HepG2 (cell line): ENCODE results near the gene AP3B2. TPM values are rescaled to one million over a fixed set of nuclear protein-coding genes. Genes with fewer than 3 reads are reported as not detected.

Experiments
- ATAC-seq: fragments of 200-7000 bp; cut with Tn5 transposase; 3 replicates; pipeline ENCODE4 v1.9.1; 2020; ENCODE audit warnings: mild to moderate bottlenecking, moderate library complexity
- BruUV-seq: library from RNA; stranded (reverse); fragments of 400-500 nt; replicated peaks from 2 replicates; lab custom pipeline; 2021; lab: Mats Ljungman, UMichigan
- CTCF ChIA-PET: fragments of 300-600 bp; formaldehyde crosslinking; extraction: SDS; loops from one replicate; lab custom pipeline; 2021; ENCODE audit warnings: low total read pairs, inconsistent platforms, low intra/inter-chr PET ratio; lab: Yijun Ruan, JAX
- POLR2A ChIA-PET: fragments of 350-600 bp; sonication (Branson Sonifier 250); formaldehyde crosslinking; loops from one replicate; lab custom pipeline; 2020; ENCODE audit warnings: antibody characterized with exemption, inconsistent platforms; lab: Yijun Ruan, JAX
- DNase-seq: peaks from one replicate; pipeline ENCODE4 v3.0.0-alpha.2; 2015; ENCODE audit warnings: low spot score
- FAIRE-seq: peaks from 3 replicates; lab custom pipeline; 2011; peaks lifted over from hg19 to GRCh38; lab: Jason Lieb, UNC
- H2AFZ ChIP-seq: one replicate; pipeline ENCODE4 v1.6.1; 2011; ENCODE audit warnings: low read length, inconsistent platforms
- H3K27ac ChIP-seq: fragments of 300-600 bp; 3 replicates; pipeline ENCODE4 v1.8.0; 2011; ENCODE audit warnings: mixed run types, mild to moderate bottlenecking, mixed read lengths, low read length, inconsistent platforms; ENCODE audit not compliant: insufficient read depth; ENCODE audit errors: extremely low read length
- H3K27me3 ChIP-seq, 2 experiments: fragments of 200-600 bp in 1 of 2; 2 replicates in 1 of 2; 3 replicates in 1 of 2; pipeline versions ENCODE4 v1.6.0 to v1.8.0; 2011; ENCODE audit warnings: low read length in 2 of 2, mild to moderate bottlenecking in 2 of 2, moderate library complexity in 2 of 2, inconsistent platforms in 1 of 2; ENCODE audit not compliant: insufficient read depth in 2 of 2, control insufficient read depth in 1 of 2
- H3K36me3 ChIP-seq, 2 experiments: fragments of 200-600 bp in 1 of 2; replicated peaks in 1 of 2; 2 replicates in 1 of 2; 3 replicates in 1 of 2; pipeline versions ENCODE4 v1.5.1 to v1.8.0; 2011; ENCODE audit warnings: low read length in 2 of 2, inconsistent platforms in 1 of 2; ENCODE audit not compliant: insufficient read depth in 2 of 2, control insufficient read depth in 1 of 2
- H3K4me1 ChIP-seq: 2 replicates; pipeline ENCODE4 v1.5.1; 2012; ENCODE audit warnings: low read length, inconsistent platforms; ENCODE audit not compliant: insufficient read depth
- H3K4me2 ChIP-seq: 2 replicates; pipeline ENCODE4 v1.6.0; 2011; ENCODE audit warnings: low read depth, low read length, inconsistent platforms
- H3K4me3 ChIP-seq, 3 experiments: fragments of 200-600 bp in 1 of 3; sonication (generic), shearing (Covaris generic) in 1 of 3; replicated peaks in 1 of 3; 2 replicates each; pipeline ENCODE4 v1.5.1; 2011 to 2016; ENCODE audit warnings: low read length in 3 of 3, inconsistent platforms in 2 of 3, low read depth in 2 of 3, mild to moderate bottlenecking in 2 of 3, control low read depth in 1 of 3, mixed read lengths in 1 of 3; ENCODE audit not compliant: insufficient read depth in 1 of 3
- H3K79me2 ChIP-seq: one replicate; pipeline ENCODE4 v1.6.1; 2011; ENCODE audit warnings: low read length, inconsistent platforms; ENCODE audit not compliant: insufficient read depth
- H3K9ac ChIP-seq: 2 replicates; pipeline ENCODE4 v1.6.0; 2011; ENCODE audit warnings: mild to moderate bottlenecking, low read depth, low read length, inconsistent platforms; ENCODE audit not compliant: insufficient read depth
- H3K9me3 ChIP-seq: 2 replicates; pipeline ENCODE4 v1.5.1; 2012; ENCODE audit warnings: mild to moderate bottlenecking, low read length
- H4K20me1 ChIP-seq: 2 replicates; pipeline ENCODE4 v1.6.0; 2011; ENCODE audit warnings: inconsistent platforms, mild to moderate bottlenecking, low read length, moderate library complexity; ENCODE audit not compliant: insufficient read depth
- ERF ChIP-seq: IDR thresholded peaks from 2 replicates; pipeline ENCODE4 v1.6.1; 2018; ENCODE audit warnings: missing biosample characterization, missing genetic modification reagents
- GTF3A ChIP-seq: sonication (generic); formaldehyde crosslinking; conservative IDR thresholded peaks from 2 replicates; pipeline ENCODE4 v1.4.0; 2020; ENCODE audit warnings: mild to moderate bottlenecking, missing genetic modification reagents
- NR2C2 ChIP-seq: sonication (generic); formaldehyde crosslinking; IDR thresholded peaks from 2 replicates; pipeline ENCODE4 v1.4.0; 2020; ENCODE audit warnings: missing genetic modification reagents, mild to moderate bottlenecking, moderate library complexity, borderline replicate concordance
- SOX5 ChIP-seq: IDR thresholded peaks from 2 replicates; pipeline ENCODE4 v1.6.1; 2016; ENCODE audit warnings: borderline replicate concordance
- ZHX2 ChIP-seq, 2 experiments: sonication (generic) in 1 of 2; formaldehyde crosslinking in 1 of 2; IDR thresholded peaks; 2 replicates each; pipeline versions ENCODE4 v1.6.1 to v1.9.0; 2014 to 2022; ENCODE audit warnings: antibody characterized with exemption in 1 of 2, borderline replicate concordance in 1 of 2, inconsistent platforms in 1 of 2, low read depth in 1 of 2, missing genetic modification reagents in 1 of 2
- ZMYM4 ChIP-seq: sonication (generic); formaldehyde crosslinking; IDR thresholded peaks from 2 replicates; pipeline ENCODE4 v1.8.1; 2023; ENCODE audit warnings: mild to moderate bottlenecking, missing genetic modification reagents
- ZNF567 ChIP-seq: sonication (generic); formaldehyde crosslinking; IDR thresholded peaks from 2 replicates; pipeline ENCODE4 v1.8.1; 2023; ENCODE audit warnings: mild to moderate bottlenecking, missing genetic modification reagents, borderline replicate concordance
- ZNF660 ChIP-seq: sonication (generic); formaldehyde crosslinking; IDR thresholded peaks from 2 replicates; pipeline ENCODE4 v1.5.1; 2020; ENCODE audit warnings: mild to moderate bottlenecking, low read depth, missing genetic modification reagents, borderline replicate concordance
- WGBS: methylation state at CpG from one replicate; pipeline ENCODE4 v1.1.6; 2017; ENCODE audit warnings: low lambda C conversion rate; 5-methylcytosine and 5-hydroxymethylcytosine counted together
- in situ Hi-C: cut with HindIII; loops from 2 replicates; pipeline ENCODE4 v1.10.0; 2017; ENCODE audit warnings: low pct_unique_long_range_greater_than_20kb; ENCODE audit not compliant: extremely low pct_ligation_motif_present
- intact Hi-C: fragments of 100-400 bp; cut with micrococcal nuclease; formaldehyde crosslinking; loops from one replicate; pipeline ENCODE4 v1.10.0; 2022; ENCODE audit not compliant: unreplicated experiment
- polyA plus RNA-seq, 8 experiments: library from polyadenylated mRNA; depleted of rRNA in 3 of 8; stranded (reverse) in 7 of 8; unstranded in 1 of 8; fragments of >200 nt; fragmentation: Illumina TruSeq in 4 of 8; extraction: Trizol in 4 of 8; gene quantifications; 2 replicates each; pipeline versions ENCODE4 v1.2.1 to v1.2.3, GENCODE V29; 2011 to 2016; ENCODE audit warnings: low read depth in 4 of 8, missing spikeins in 1 of 8, mixed read lengths in 1 of 8; ENCODE audit not compliant: insufficient read depth in 1 of 8
- total RNA-seq, 5 experiments: library from RNA; depleted of rRNA; stranded (reverse); fragments of >200 nt; fragmentation: Illumina TruSeq; extraction: Trizol; gene quantifications; 2 replicates each; pipeline ENCODE4 v1.2.3, GENCODE V29; 2016; ENCODE audit warnings: low read depth in 1 of 5
- TF ChIP-seq, protein P1 (sequence below): sonication (generic); formaldehyde crosslinking; IDR thresholded peaks from 2 replicates; pipeline ENCODE4 v1.8.1; 2023; ENCODE audit warnings: mild to moderate bottlenecking, missing genetic modification reagents

AP3B2 gene
- total and polyA plus RNA-seq, 2 of the 13 experiments (the other 11 are each of a cell fraction or from before 2014, with no cell fraction given) = not detected

DNA sequence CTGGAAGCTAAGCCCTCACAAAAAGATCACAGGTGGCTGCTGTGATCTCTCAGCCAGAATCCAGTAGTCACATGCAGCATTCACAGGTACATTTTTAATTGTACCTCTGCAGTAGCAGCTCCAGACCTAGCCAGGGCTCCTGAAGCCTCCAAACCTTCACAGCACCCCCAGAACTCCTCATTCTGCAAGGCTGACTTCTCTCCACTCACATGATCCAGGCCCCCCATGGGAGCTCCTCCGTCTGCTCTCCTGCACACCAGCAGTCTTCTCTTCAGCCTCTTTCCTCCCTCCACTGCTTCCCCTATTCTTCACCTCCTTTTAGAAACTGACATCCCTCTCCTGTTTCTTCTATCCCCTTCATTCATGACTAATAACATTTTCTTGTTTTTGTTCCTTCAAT, 49.3 kb downstream of the AP3B2 start:
- Histone ChIP-seq H2AFZ (no peak overlapping the region), H3K36me3 (no peaks in the 10 kb centered on the region), H3K79me2 (no peaks in the 10 kb centered on the region), H3K4me2 (no peak overlapping the region), H3K4me1 (no peaks in the 10 kb centered on the region), H3K27ac (no peak overlapping the region), H3K4me3 (no peak overlapping the region), H3K9ac (no peak overlapping the region), H3K27me3 (peaks cover 0 to 3% of the 10 kb centered on the region in 2 experiments; a peak in 1 of 5 replicates), H3K9me3 (no peaks in the 10 kb centered on the region), H4K20me1 (no peaks in the 10 kb centered on the region)
- POLR2A ChIA-PET = no interaction called here
- ATAC-seq (no peak), FAIRE-seq (no peak), DNase-seq (no peak)
- 0% methylated on average over 1 of the region's 1 CpG for WGBS
- TF ChIP-seq ZNF567 = no peak
- TF ChIP-seq ZNF660 (CRISPR knock-in tag) = no peak
- TF ChIP-seq ZMYM4 (CRISPR knock-in tag) = no peak
- no peak for TF ChIP-seq ERF (CRISPR knock-in tag)
- no peak for TF ChIP-seq SOX5 (CRISPR knock-in tag)
- TF ChIP-seq NR2C2 = no peak
- no peak for TF ChIP-seq GTF3A (CRISPR knock-in tag)
- CTCF ChIA-PET = no interaction called here
- in situ Hi-C loops (no loop called here), intact Hi-C loops (no loop called here)
- BruUV-seq = no TSS peak

GRCh38 chr15:82656641-82657266, 52.9 kb downstream of the AP3B2 start:
- Histone ChIP-seq H2AFZ (no peak overlapping the region), H3K4me2 (no peak overlapping the region), H3K4me1 (no peaks in the 10 kb centered on the region), H3K9me3 (no peaks in the 10 kb centered on the region), H3K79me2 (no peaks in the 10 kb centered on the region), H4K20me1 (no peaks in the 10 kb centered on the region), H3K27me3 (peaks cover 0 to 4% of the 10 kb centered on the region in 2 experiments; a peak in 1 of 5 replicates), H3K36me3 (no peaks in the 10 kb centered on the region), H3K4me3 (no peak overlapping the region), H3K9ac (no peak overlapping the region), H3K27ac (no peak overlapping the region)
- intact Hi-C loops = no loop called here
- DNase-seq (no peak), ATAC-seq (no peak), FAIRE-seq (no peak)
- ChIA-PET CTCF (no interaction called here), POLR2A (no interaction called here)
- no TSS peak for BruUV-seq
- 0% methylated on average over 2 of the region's 7 CpGs for WGBS
- in situ Hi-C loops = no loop called here
- TF ChIP-seq ZHX2 (IDR thresholded peaks at IDR 0.05; ENCODE audit: low read depth) (no peak), ZHX2 (CRISPR knock-in tag; IDR thresholded peaks at IDR 0.05; ENCODE audit: borderline replicate concordance) (no peak)
- TF ChIP-seq, protein P1, sequence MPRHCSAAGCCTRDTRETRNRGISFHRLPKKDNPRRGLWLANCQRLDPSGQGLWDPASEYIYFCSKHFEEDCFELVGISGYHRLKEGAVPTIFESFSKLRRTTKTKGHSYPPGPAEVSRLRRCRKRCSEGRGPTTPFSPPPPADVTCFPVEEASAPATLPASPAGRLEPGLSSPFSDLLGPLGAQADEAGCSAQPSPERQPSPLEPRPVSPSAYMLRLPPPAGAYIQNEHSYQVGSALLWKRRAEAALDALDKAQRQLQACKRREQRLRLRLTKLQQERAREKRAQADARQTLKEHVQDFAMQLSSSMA (CRISPR knock-in tag) = no peak
